Measurements from ENCODE around the gene CEP126. TPM values are rescaled to one million over a fixed set of nuclear protein-coding genes. Genes with fewer than 3 reads are reported as not detected.

The CEP126 gene
- total and polyA plus RNA-seq, 2 of the 13 experiments (the other 11 are each of a cell fraction or from before 2014, with no cell fraction given): 1.4 to 1.7 TPM

GRCh38 chr11:101866619-101867491 lies 48.0 kb upstream of the CEP126 start (continued):
- TF ChIP-seq ZNF644 (CRISPR knock-in tag; IDR thresholded peaks at IDR 0.05; ENCODE audit: low read depth) (peak; percentile 58), ZNF816 (CRISPR knock-in tag; IDR thresholded peaks at IDR 0.05; ENCODE audit: borderline replicate concordance) (no peak), AHDC1 (CRISPR knock-in tag; IDR thresholded peaks at IDR 0.05; ENCODE audit: borderline replicate concordance) (peak; percentile 85), MED1 (CRISPR knock-in tag; IDR thresholded peaks at IDR 0.05) (no peak; the same call in 1 of the 2 replicates), TOE1 (CRISPR knock-in tag; IDR thresholded peaks at IDR 0.05) (no peak), ATF1 (CRISPR knock-in tag; IDR thresholded peaks at IDR 0.05) (peak; percentile 28; the same call in 1 of the 2 replicates), ZNF18 (CRISPR knock-in tag; IDR thresholded peaks at IDR 0.05; ENCODE audit: insufficient replicate concordance) (no peak), ZNF703 (CRISPR knock-in tag; IDR thresholded peaks at IDR 0.05; ENCODE audit: borderline replicate concordance) (no peak), MYPOP (CRISPR knock-in tag; IDR thresholded peaks at IDR 0.05) (0 out of 2 replicates have a peak, but pooled peaks have one; percentile 30), FOXP1 (IDR thresholded peaks at IDR 0.05) (no peak), FOXP1 (CRISPR knock-in tag; IDR thresholded peaks at IDR 0.05) (peak; percentile 61; the same call in 1 of the 2 replicates), BRCA1 (CRISPR knock-in tag; IDR thresholded peaks at IDR 0.05) (no peak), U2AF1 (optimal IDR thresholded peaks at IDR 0.05; ENCODE audit: low read depth, low read length) (no peak), REPIN1 (CRISPR knock-in tag; IDR thresholded peaks at IDR 0.05; ENCODE audit: borderline replicate concordance, low read depth) (peak; percentile 60; the same call in 1 of the 2 replicates), PRPF4 (IDR thresholded peaks at IDR 0.05; ENCODE audit: low read depth, low read length, poor library complexity, severe bottlenecking) (no peak), ZNF12 (CRISPR knock-in tag; IDR thresholded peaks at IDR 0.05) (no peak), KDM3A (CRISPR knock-in tag; IDR thresholded peaks at IDR 0.05; ENCODE audit: low read depth) (no peak), ZNF333 (CRISPR knock-in tag; IDR thresholded peaks at IDR 0.05; ENCODE audit: borderline replicate concordance) (no peak), MXD3 (CRISPR knock-in tag; IDR thresholded peaks at IDR 0.05) (no peak), IRF2 (CRISPR knock-in tag; IDR thresholded peaks at IDR 0.05) (peak; percentile 69; the same call in 1 of the 2 replicates), TP53 (CRISPR knock-in tag; conservative IDR thresholded peaks at IDR 0.05) (no peak)

Measured in HepG2 (cell line).